ENCODE data around the gene PLXNB2. TPM values are rescaled to one million over a fixed set of nuclear protein-coding genes. Genes with fewer than 3 reads are reported as not detected.
A peak's percentile ranks its signal among the peaks of the same experiment; 100 is the strongest.

The PLXNB2 gene
- total RNA-seq, 1 experiment from 2014 or later = 80.7 TPM

- Histone ChIP-seq H3K36me3 (peaks cover 6% of the 10 kb centered on the region), H3K9me3 (no peaks in the 10 kb centered on the region), H3K27me3 (no peaks in the 10 kb centered on the region), H3K4me3 (peak within 1 kb of the TSS; percentile 63)
- peak; percentile 79 for DNase-seq
Observed at GRCh38 chr22:50269970-50270665, 37.3 kb downstream of the PLXNB2 start, which contains the start of gene MAPK11. Gene MAPK11 (minus strand): TSS chr22:50270380. CDS start chr22:50270292, 88 bp downstream.

GRCh38 chr22:50269573-50269969, 37.9 kb downstream of the PLXNB2 start:
- H3K4me3 ChIP-seq = peak overlapping the region; percentile 63
- no peaks in the 10 kb centered on the region for H3K9me3 ChIP-seq
- no peaks in the 10 kb centered on the region for H3K27me3 ChIP-seq
- no peak for DNase-seq
- H3K36me3 ChIP-seq = peaks cover 4% of the 10 kb centered on the region

GRCh38 chr22:50268655-50269113, 38.8 kb downstream of the PLXNB2 start:
- H3K27me3 ChIP-seq = no peaks in the 10 kb centered on the region
- H3K36me3 ChIP-seq = no peaks in the 10 kb centered on the region; the same call in 1 of the 2 replicates
- DNase-seq = no peak
- no peak overlapping the region for H3K4me3 ChIP-seq
- no peaks in the 10 kb centered on the region for H3K9me3 ChIP-seq

- no peaks in the 10 kb centered on the region for H3K9me3 ChIP-seq
- H3K4me3 ChIP-seq = no peak overlapping the region
- H3K27me3 ChIP-seq = no peaks in the 10 kb centered on the region
- H3K36me3 ChIP-seq = no peaks in the 10 kb centered on the region
- no peak for DNase-seq
Observed at GRCh38 chr22:50267591-50268390, 39.7 kb downstream of the PLXNB2 start.

- DNase-seq = no peak
- no peaks in the 10 kb centered on the region for H3K9me3 ChIP-seq
- no peaks in the 10 kb centered on the region for H3K36me3 ChIP-seq
- no peak overlapping the region for H3K4me3 ChIP-seq
- no peaks in the 10 kb centered on the region for H3K27me3 ChIP-seq
Observed at GRCh38 chr22:50266994-50267393, 40.5 kb downstream of the PLXNB2 start.

- no peak for DNase-seq
- Histone ChIP-seq H3K4me3 (no peak overlapping the region), H3K36me3 (no peaks in the 10 kb centered on the region; the same call in none of the 2 replicates), H3K9me3 (no peaks in the 10 kb centered on the region), H3K27me3 (no peaks in the 10 kb centered on the region)
Observed at GRCh38 chr22:50264946-50265669, 42.3 kb downstream of the PLXNB2 start.

GRCh38 chr22:50264104-50264745, 43.2 kb downstream of the PLXNB2 start:
- no peak for DNase-seq
- Histone ChIP-seq H3K27me3 (no peaks in the 10 kb centered on the region), H3K4me3 (no peak overlapping the region), H3K9me3 (no peaks in the 10 kb centered on the region), H3K36me3 (no peaks in the 10 kb centered on the region; the same call in none of the 2 replicates)

- no peak overlapping the region for H3K4me3 ChIP-seq
- no peak for DNase-seq
Observed at GRCh38 chr22:50262973-50263617, 44.4 kb downstream of the PLXNB2 start.

GRCh38 chr22:50262460-50262911, 45.0 kb downstream of the PLXNB2 start:
- H3K27me3 ChIP-seq = no peaks in the 10 kb centered on the region
- peaks cover 6% of the 10 kb centered on the region for H3K36me3 ChIP-seq
- no peak for DNase-seq
- no peak overlapping the region for H3K4me3 ChIP-seq
- H3K9me3 ChIP-seq = no peaks in the 10 kb centered on the region

More at GRCh38 chr22:50262973-50263617, 44.4 kb downstream of the PLXNB2 start:
- Histone ChIP-seq H3K9me3 (no peaks in the 10 kb centered on the region), H3K36me3 (peaks cover 3% of the 10 kb centered on the region), H3K27me3 (no peaks in the 10 kb centered on the region)

- no peaks in the 10 kb centered on the region for H3K27me3 ChIP-seq
- peak within 1 kb of the TSS; percentile 75 for H3K4me3 ChIP-seq
- DNase-seq = peak; percentile 64
Observed at GRCh38 chr22:50261615-50262459, 45.6 kb downstream of the PLXNB2 start, which contains the start of gene MAPK12. Gene MAPK12 (minus strand): TSS chr22:50261683. CDS start chr22:50261509, 174 bp downstream.

GRCh38 chr22:50260801-50261614, 46.4 kb downstream of the PLXNB2 start:
- Histone ChIP-seq H3K27me3 (no peaks in the 10 kb centered on the region), H3K9me3 (no peaks in the 10 kb centered on the region), H3K4me3 (peak overlapping the region; percentile 75), H3K36me3 (peaks cover 15% of the 10 kb centered on the region)
- DNase-seq = peak; percentile 68

More at GRCh38 chr22:50261615-50262459, 45.6 kb downstream of the PLXNB2 start, which contains the start of gene MAPK12:
- Histone ChIP-seq H3K9me3 (no peaks in the 10 kb centered on the region), H3K36me3 (peaks cover 12% of the 10 kb centered on the region)

- DNase-seq = peak; percentile 48
- H3K27me3 ChIP-seq = no peaks in the 10 kb centered on the region
- peaks cover 18% of the 10 kb centered on the region for H3K36me3 ChIP-seq
- H3K9me3 ChIP-seq = no peaks in the 10 kb centered on the region
- peak overlapping the region; percentile 75 for H3K4me3 ChIP-seq
Observed at GRCh38 chr22:50260434-50260800, 47.0 kb downstream of the PLXNB2 start.

GRCh38 chr22:50259302-50259701, 48.1 kb downstream of the PLXNB2 start:
- Histone ChIP-seq H3K36me3 (peaks cover 22% of the 10 kb centered on the region), H3K9me3 (no peaks in the 10 kb centered on the region), H3K27me3 (no peaks in the 10 kb centered on the region), H3K4me3 (no peak overlapping the region)
- DNase-seq = no peak
